ENCODE results near the gene WDR87.

DNA sequence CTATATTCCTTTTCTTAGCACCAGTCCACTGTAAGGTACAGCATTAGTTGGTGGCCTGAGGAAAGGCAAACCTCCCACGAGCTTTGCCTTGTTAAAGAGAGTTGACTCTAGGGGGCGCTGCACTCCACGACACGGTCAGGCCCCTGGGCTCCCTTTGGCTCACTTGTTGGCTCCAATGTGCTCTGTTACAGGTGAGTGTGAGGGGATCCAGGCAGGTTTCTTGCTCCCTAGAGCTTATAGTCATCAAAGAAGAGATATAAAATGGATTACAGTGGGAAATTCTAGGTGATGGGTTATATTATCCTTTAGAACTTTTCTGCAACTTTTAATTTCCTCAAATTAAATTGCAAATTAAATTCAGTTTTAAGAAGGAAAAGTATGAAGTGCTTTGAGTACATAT is 3.7 kb downstream of the WDR87 start:
- TF ChIP-seq SPI1 (IDR thresholded peaks at IDR 0.05; ENCODE audit: borderline replicate concordance, low read depth, low read length) = no peak
- TF ChIP-seq TARDBP (IDR thresholded peaks at IDR 0.05) = no peak
- no peak for TF ChIP-seq JUNB (CRISPR knock-in tag; conservative IDR thresholded peaks at IDR 0.05)
- no peak for TF ChIP-seq ZNF282 (CRISPR knock-in tag; IDR thresholded peaks at IDR 0.05)

Data from K562 (cell line).